NCI-H2171 (cell line): ENCODE data around the gene MMAB.

Experiments used
- DNase-seq: peaks from one replicate; lab custom pipeline; 2025; lab: John Stamatoyannopoulos, UW

The MMAB gene

DNA sequence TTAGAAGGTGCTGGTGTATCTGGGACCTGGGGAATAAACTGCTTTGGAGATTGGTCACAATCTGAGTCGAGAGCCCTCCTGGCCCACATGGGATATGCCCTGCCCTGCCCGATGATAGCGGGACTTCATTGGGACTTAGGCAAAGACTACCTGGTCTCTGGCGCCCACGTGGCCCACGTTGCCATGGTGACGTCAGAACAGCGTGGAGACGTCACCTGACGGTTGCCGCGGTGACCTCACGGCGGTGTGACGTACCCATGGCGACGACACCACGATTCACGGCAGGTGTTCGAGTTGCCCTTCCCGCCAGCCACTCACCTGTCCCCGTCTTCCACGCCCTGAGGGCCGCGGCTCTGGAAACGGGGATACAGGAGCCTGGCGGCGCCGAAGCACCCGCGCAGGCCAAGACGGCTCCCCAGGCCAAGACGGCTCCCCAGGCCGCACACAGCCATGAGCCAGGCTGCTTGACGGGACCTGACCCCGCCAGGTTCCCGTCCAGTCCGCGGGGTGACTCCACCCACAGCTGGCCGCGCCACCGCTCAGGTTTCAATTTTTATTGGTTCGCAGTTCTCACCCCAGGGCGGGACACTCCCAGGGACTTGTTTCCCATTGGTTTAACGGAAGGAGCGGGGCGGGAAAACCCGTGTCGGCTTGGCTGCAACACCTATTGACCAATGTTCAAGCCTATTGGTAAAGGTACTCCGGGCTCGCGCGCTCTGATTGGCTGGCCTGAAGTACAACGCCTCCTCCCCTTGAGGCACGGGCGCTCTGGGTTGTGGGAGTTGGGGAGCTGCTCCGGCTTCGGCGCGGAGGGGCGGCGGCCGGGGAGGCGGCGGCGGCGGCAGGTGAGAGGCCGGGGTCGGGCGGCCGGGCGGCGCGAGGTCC is at the start of gene MMAB, which contains the start of gene MVK:
TSS of gene MMAB (minus strand) at position 476 of the 885 bp plus-strand sequence. CDS start at position 452, 24 bp downstream.
TSS of gene MVK (plus strand) at position 766 of the 885 bp plus-strand sequence. CDS start 1,029 bp downstream, outside the sequence.
- DNase-seq: peak; percentile 98

- DNase-seq: no peak
These were observed 48.6 kb upstream of the MMAB start for GRCh38 chr12:109621901-109622364.

DNA sequence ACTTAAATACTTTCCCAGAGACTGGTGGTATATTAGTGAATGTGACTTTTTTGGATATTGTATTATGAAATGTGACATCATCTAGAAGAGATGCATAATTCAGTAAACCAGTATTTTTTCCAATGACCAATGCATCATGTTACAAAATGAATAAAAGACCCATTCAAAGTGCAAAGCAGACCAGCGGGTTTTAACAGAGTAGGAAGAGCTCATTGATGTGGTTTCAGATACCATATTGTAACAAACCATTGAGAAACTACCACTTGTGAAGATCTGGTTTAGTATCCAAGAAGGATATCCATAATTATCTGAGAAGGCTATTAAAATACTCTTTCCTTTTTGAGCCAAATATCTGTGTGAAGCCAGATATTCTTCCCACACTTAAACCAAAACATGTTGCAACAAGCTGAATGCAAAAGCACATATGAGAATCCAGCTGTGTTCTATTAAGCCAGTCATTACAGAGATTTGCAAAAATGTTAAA is 47.9 kb upstream of the MMAB start:
- no peak for DNase-seq

- no peak for DNase-seq
These were observed 45.8 kb upstream of the MMAB start for GRCh38 chr12:109619002-109619604.

GRCh38 chr12:109618082-109618481 is 44.8 kb upstream of the MMAB start:
- no peak for DNase-seq

DNA sequence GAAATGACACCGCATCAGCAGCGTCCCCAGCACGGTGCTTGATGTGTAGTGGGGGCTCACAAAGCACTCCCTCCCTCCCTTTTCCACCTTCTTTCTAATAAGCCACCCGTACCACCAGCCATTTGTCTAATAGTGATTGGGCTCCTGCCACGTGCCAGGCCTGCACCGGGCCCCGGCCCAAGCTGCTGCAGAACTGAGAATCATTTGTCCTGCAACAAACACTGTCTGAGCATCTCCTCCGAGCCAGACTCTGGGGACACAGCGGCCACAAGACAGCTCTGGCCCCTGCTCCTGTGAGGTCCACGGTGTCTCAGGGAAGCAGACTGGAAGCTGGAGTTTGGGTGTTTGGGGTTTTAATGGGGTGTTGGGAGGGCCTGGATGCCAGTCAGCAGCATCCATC is 44.2 kb upstream of the MMAB start:
- no peak for DNase-seq

- no peak for DNase-seq
These were observed 42.4 kb upstream of the MMAB start for GRCh38 chr12:109615556-109616229.

DNA sequence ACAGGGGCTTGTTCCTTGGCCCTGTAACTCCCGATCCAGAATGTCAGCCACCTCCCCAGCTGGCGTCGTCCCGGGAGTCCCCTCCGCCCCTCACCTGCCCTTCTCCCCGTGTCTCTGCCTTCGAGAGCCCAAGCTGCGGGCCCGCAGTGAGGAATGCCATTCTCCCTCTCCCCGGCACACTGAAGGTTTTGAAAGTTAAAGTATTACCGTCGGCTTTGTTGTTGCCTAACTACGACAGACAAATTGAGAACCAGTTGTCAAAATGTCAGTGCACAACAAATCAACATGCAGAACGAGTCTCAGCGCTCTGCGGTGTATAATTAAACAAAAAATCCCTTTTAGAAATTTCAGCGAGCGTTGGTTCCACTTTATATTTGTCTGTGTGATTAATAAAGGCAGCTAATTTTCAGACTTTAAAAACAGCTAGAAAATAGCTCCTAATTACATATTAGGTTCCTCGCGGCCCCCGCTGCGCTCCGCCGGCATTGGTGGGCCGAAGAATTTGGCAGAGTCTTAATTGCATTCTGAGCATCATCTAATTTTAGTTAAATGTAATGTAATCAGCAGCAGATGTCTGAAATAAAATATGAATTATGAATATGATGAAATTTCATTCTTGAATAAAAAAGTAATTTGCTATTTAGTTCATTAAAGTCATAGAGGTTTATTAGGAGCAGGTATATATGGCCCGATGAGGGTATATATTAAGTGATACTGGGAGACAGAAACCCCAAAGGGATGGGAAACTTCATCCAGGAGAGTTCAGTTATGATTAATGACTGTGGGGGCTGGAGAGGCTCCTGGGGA is 40.5 kb upstream of the MMAB start:
- DNase-seq: no peak

DNA sequence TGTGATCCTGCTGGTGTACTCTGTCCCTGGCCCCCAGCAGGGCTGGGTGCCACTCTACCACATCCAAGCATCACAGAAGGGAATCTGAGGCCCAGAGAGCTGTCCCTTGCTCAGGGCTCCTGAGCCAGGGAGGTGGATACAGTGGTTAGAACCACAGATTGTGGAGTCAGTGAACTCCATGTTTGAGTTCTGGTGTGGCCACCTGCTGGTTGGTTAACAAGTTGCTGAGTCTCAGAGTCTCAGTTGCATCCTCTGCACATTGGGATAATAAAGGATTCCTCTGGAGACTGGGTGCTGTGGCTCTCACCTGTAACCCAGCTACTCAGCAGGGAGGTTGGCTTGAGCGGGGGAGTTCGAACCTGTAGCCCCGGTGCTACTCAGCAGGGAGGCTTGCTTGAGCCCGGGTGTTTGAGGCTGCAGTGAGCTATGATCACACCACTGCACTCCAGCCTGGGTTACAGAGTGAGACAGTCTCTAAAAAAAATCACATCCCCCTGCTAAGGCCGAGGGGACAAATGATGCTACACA is 39.7 kb upstream of the MMAB start:
- DNase-seq: no peak

GRCh38 chr12:109612003-109612402 is 38.7 kb upstream of the MMAB start:
- no peak for DNase-seq

DNA sequence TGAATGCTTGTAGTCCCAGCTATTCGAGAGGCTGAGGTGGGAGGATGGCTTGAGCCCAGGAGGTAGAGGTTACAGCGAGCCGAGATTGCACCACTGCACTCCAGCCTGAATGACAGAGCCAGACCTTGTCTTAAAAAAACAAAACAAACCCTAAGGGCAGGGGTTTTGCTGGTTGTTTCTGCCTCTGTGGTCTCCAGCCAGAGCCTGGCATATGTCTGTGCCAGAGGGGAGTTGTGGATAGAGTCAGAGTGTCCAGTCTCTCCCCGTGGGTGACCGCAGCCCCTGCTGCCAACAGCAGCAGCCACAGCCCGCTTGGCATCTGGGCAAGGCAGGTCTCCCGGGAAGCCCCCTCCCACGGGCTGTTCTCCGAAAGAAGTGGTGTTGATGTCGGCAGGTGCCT is 37.9 kb upstream of the MMAB start:
- no peak for DNase-seq

GRCh38 chr12:109610523-109610922 is 37.2 kb upstream of the MMAB start:
- DNase-seq: no peak

DNA sequence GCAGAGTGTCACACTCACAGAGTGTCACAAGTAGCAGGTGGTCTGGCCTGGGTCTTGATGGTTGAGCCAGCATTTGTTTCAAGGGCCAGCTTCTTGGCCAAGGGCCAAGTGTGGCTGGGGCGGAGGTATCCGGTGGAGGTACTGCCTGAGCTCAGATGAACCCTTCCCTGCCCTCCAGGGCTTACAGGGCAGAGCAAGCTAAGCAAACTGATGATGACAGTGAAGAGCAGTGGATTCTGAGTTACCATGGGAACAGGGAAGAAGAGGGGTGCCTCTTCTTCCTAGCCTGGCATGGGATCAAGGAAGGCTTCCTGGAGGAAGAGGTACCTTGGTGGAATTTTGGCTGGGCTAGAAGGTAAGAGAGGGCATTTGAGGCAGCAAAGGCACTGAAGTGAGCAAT is 36.0 kb upstream of the MMAB start:
- no peak for DNase-seq

GRCh38 chr12:109608793-109609192 is 35.5 kb upstream of the MMAB start:
- no peak for DNase-seq

DNA sequence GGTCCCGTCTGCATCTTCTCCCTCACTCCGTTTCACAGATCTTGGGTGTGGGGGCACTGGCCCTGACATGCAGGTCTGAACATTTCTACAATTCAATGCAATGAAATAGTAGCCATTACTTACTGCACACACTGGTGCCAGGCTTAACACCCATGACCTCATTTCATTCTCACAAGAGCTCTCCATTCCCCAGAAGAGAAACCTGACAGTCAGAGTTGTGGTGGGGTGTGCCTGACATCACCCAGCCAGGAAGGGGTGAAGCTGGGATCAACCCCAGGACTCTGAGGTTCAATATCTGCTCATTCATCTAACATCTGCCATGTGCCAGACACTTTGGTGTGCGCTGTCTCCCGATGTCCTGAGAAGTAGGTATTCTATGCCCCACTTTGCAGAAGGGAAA is 35.0 kb upstream of the MMAB start:
- DNase-seq: no peak

- no peak for DNase-seq
These were observed 34.3 kb upstream of the MMAB start for GRCh38 chr12:109607618-109608017.

DNA sequence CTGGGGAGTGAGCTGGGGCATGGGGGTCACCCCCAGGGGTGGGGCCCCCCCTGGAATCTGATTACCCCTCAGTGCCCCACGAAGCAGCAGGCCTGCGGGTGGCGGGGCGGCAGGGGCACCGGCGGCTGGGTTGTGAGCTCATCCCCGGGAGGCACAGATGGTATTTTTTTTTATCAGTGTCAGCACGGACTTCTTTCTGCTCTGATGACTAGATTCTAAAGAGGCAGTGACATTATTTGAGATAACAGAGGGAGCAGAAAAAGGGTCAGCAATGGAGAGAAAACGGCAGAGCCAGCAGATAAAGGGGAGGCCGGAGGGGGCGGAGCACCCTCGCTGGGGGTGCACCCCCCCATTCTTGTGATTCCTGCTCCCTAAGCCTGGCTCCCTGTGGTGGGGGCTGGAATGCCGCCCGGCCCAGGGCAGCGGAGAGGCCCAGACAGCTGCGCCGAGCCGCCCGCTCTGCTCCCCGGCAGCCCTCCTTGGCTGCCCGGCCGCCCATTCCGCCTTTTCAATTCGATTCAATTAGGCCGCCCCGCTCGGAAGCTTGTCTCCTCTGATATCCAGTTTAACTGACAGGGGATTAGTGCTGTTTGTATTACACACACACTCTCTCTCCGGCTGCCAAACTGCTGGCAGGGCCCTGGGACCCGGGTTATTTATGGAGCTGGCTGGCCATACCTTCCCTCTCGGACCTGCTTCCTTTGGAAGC is 33.2 kb upstream of the MMAB start:
- peak; percentile 67 for DNase-seq

DNA sequence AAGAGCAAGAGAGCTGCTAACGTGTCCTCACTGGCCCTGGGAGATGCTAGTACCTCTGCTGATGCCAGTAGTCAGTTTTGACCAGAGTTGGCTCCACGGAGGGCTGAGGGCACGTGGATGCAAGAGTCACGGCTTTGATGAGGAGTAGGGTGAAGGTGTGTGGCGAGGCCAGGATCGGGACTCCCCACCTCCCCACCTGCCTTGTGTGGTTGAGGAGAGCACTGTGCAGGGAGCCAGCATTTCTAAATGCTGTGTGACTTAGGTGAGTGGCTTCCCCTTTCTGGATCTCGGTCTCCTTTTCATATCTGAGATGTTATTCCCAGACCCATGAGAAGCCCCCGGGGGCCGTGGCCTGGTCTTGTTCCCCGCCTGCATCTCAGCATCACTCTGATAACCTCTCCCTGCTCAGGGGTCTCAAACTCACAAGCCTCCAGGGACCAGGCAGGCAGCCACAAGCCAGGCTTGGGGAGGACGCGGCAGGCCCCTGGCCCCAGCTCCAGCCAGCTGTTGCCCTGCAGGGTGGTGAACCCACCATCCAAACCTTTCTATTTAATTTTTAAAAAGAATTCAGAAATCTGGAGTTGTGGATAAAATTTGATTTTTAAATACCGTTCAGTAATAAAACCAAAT is 32.4 kb upstream of the MMAB start:
- DNase-seq: peak; percentile 41

- DNase-seq: peak; percentile 28
These were observed 31.7 kb upstream of the MMAB start for GRCh38 chr12:109605016-109605415.

DNA sequence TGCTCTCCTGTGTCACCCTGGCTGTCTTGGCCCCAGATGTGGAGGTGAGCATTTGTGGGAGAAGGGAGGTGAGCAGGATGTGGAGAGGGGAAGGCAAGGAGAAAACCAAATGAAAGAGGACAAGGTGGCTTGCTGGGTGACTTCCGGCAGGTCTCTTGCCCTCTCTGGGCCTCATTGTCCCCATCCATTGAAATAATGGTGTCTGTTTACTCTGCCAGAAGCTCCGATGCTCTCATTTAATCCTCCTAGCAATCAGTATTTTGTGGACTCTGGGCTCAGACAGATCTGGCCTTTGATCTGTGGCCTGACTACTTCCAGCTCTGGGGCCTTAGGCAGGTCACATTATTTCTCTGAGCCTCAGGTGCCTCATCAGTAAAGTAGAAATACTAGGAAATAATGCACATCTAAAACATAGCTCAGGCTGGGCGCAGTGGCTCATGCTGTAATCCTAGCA is 30.9 kb upstream of the MMAB start:
- DNase-seq: no peak
